HG02870 (cell line): ENCODE results near the gene ZIC4.

Experiments
- ATAC-seq: cut with Tn5 transposase; IDR thresholded peaks from one replicate; pipeline ENCODE4 v1.9.1; 2021; ENCODE audit warnings: mild to moderate bottlenecking, moderate library complexity; ENCODE audit not compliant: unreplicated experiment

Gene ZIC4

GRCh38 chr3:147371771-147372340 lies 34.5 kb downstream of the ZIC4 start:
- no peak for ATAC-seq

- ATAC-seq = no peak
These were observed 35.2 kb downstream of the ZIC4 start for GRCh38 chr3:147371140-147371539.

- no peak for ATAC-seq
These were observed 36.0 kb downstream of the ZIC4 start for GRCh38 chr3:147370349-147370748.

- no peak for ATAC-seq
These were observed 36.7 kb downstream of the ZIC4 start for GRCh38 chr3:147369661-147370123.

- ATAC-seq = no peak
These were observed 37.1 kb downstream of the ZIC4 start for GRCh38 chr3:147369231-147369630.

- ATAC-seq = no peak
These were observed 37.7 kb downstream of the ZIC4 start for GRCh38 chr3:147368561-147369221.

GRCh38 chr3:147368151-147368550 lies 38.2 kb downstream of the ZIC4 start:
- ATAC-seq = no peak

GRCh38 chr3:147367676-147368075 lies 38.7 kb downstream of the ZIC4 start:
- no peak for ATAC-seq

GRCh38 chr3:147365196-147366115 lies 40.9 kb downstream of the ZIC4 start:
- no peak for ATAC-seq

GRCh38 chr3:147364771-147365170 lies 41.6 kb downstream of the ZIC4 start:
- ATAC-seq = no peak

- peak; percentile 47 for ATAC-seq
These were observed 44.6 kb downstream of the ZIC4 start for GRCh38 chr3:147361454-147362420.

GRCh38 chr3:147360646-147361453 lies 45.5 kb downstream of the ZIC4 start:
- ATAC-seq = no peak

- no peak for ATAC-seq
These were observed 46.3 kb downstream of the ZIC4 start for GRCh38 chr3:147360051-147360439.

GRCh38 chr3:147359177-147360050 lies 46.9 kb downstream of the ZIC4 start:
- ATAC-seq = no peak

GRCh38 chr3:147358144-147358992 lies 48.0 kb downstream of the ZIC4 start:
- no peak for ATAC-seq

- no peak for ATAC-seq
These were observed 49.1 kb downstream of the ZIC4 start for GRCh38 chr3:147356909-147357900.
